ENCODE measurements around the gene LARGE2. TPM values are rescaled to one million over a fixed set of nuclear protein-coding genes. Genes with fewer than 3 reads are reported as not detected.

LARGE2 gene
- total and polyA plus RNA-seq, 2 experiments from 2014 or later: 4.3 to 9.7 TPM

GRCh38 chr11:45974806-45975205, 52.4 kb downstream of the LARGE2 start:
- DNase-seq (ENCODE audit: low spot score): no peak
- Histone ChIP-seq H3K27ac (no peak overlapping the region), H2AFZ (no peak overlapping the region), H3K4me2 (no peak overlapping the region), H4K20me1 (ENCODE audit: insufficient read depth, poor library complexity, severe bottlenecking) (no peaks in the 10 kb centered on the region), H3K9me3 (ENCODE audit: low read depth) (no peaks in the 10 kb centered on the region), H3K27me3 (no peaks in the 10 kb centered on the region), H3K36me3 (replicated peaks; ENCODE audit: insufficient read depth, low read depth) (no peaks in the 10 kb centered on the region), H3K9me2 (replicated peaks; ENCODE audit: insufficient read depth) (no peaks in the 10 kb centered on the region), H3K4me3 (no peak overlapping the region), H3K79me2 (peaks cover 6% of the 10 kb centered on the region), H3K4me1 (ENCODE audit: insufficient read depth) (no peaks in the 10 kb centered on the region)
- no peak for TF ChIP-seq EZH2 (IDR thresholded peaks at IDR 0.05; ENCODE audit: borderline replicate concordance)
- no peak for TF ChIP-seq EZH2phosphoT487 (IDR thresholded peaks at IDR 0.05; ENCODE audit: low read depth, severe bottlenecking, unreplicated experiment)
- TF ChIP-seq, protein P1, sequence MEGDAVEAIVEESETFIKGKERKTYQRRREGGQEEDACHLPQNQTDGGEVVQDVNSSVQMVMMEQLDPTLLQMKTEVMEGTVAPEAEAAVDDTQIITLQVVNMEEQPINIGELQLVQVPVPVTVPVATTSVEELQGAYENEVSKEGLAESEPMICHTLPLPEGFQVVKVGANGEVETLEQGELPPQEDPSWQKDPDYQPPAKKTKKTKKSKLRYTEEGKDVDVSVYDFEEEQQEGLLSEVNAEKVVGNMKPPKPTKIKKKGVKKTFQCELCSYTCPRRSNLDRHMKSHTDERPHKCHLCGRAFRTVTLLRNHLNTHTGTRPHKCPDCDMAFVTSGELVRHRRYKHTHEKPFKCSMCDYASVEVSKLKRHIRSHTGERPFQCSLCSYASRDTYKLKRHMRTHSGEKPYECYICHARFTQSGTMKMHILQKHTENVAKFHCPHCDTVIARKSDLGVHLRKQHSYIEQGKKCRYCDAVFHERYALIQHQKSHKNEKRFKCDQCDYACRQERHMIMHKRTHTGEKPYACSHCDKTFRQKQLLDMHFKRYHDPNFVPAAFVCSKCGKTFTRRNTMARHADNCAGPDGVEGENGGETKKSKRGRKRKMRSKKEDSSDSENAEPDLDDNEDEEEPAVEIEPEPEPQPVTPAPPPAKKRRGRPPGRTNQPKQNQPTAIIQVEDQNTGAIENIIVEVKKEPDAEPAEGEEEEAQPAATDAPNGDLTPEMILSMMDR (IDR thresholded peaks at IDR 0.05; ENCODE audit: poor library complexity): no peak
- 92% methylated on average over 1 of the region's 1 CpG for WGBS (ENCODE audit: low lambda C conversion rate, missing lambda C conversion rate)

Other genes with a start within 250 kb of the LARGE2 start
- gene SLC35C1, start 117.5 kb upstream of the LARGE2 start, total RNA-seq: 11.1 and 12.7 TPM in 2 replicates
- gene SLC35C1, start 117.5 kb upstream of the LARGE2 start, polyA plus RNA-seq: 22.1 and 25.0 TPM in 2 replicates
- 21.3 and 27.6 TPM in 2 replicates for gene CRY2, start 75.2 kb upstream of the LARGE2 start, total RNA-seq
- gene CRY2, start 75.2 kb upstream of the LARGE2 start, polyA plus RNA-seq: 23.8 and 25.5 TPM in 2 replicates
- gene MAPK8IP1, start 37.0 kb upstream of the LARGE2 start, total RNA-seq: 5.2 and 7.6 TPM in 2 replicates
- 7.2 and 8.3 TPM in 2 replicates for gene MAPK8IP1, start 37.0 kb upstream of the LARGE2 start, polyA plus RNA-seq
- not detected in 2 replicates for gene FREY1, start 15.4 kb upstream of the LARGE2 start, total RNA-seq
- 0.21 TPM in 1 of 2 replicates, not detected in the other for gene FREY1, start 15.4 kb upstream of the LARGE2 start, polyA plus RNA-seq
- gene PEX16, start 4.8 kb upstream of the LARGE2 start, total RNA-seq: 20.3 and 28.0 TPM in 2 replicates
- gene PEX16, start 4.8 kb upstream of the LARGE2 start, polyA plus RNA-seq: 32.8 and 37.3 TPM in 2 replicates
- 27.7 and 30.4 TPM in 2 replicates for gene PHF21A, start 198.8 kb downstream of the LARGE2 start, total RNA-seq
- gene PHF21A, start 198.8 kb downstream of the LARGE2 start, polyA plus RNA-seq: 20.5 and 24.6 TPM in 2 replicates

Data from hepatocyte (in vitro differentiated cells).